GM06990 (cell line): ENCODE data around the gene MYO5B.

Experiments
- DNase-seq: peaks from one replicate; pipeline ENCODE4 v3.0.0-alpha.2; 2011; ENCODE audit not compliant: insufficient read length; ENCODE audit errors: extremely low read depth
- H3K27me3 ChIP-seq: replicated peaks from 2 replicates; pipeline ENCODE4 v1.6.0; 2011; ENCODE audit warnings: low read length; ENCODE audit not compliant: control insufficient read depth, insufficient read depth
- H3K36me3 ChIP-seq: 2 replicates; pipeline ENCODE4 v1.5.1; 2011; ENCODE audit warnings: low read length; ENCODE audit not compliant: control insufficient read depth, insufficient read depth
- H3K4me3 ChIP-seq: replicated peaks from 2 replicates; pipeline ENCODE4 v1.5.1; 2011; ENCODE audit warnings: low read depth, mild to moderate bottlenecking, control low read depth, low read length
- CTCF ChIP-seq: IDR thresholded peaks from 2 replicates; pipeline ENCODE4 v1.5.1; 2011; ENCODE audit warnings: low read length, control low read depth, mild to moderate bottlenecking, inconsistent platforms; ENCODE audit not compliant: insufficient read depth, poor library complexity, severe bottlenecking

Gene MYO5B

DNA sequence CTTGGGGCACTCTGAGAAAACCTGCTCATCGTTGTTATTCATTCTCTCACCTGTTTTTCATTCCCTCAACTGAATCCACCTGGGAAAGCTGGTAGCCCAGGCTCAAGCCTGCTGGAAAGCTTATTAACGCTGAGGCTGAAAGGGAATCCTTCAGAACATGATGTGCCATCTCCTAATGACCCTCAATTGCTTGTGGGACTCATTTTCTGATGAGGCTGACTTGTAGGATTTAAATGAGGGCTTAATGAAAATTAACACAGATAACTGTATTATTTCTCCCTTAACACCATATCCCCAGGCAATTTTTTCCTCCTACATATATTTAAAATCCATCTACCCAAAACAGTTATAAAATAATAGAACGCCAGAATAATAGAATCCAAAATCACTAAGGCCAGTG, 218.9 kb downstream of the MYO5B start:
- H3K27me3 ChIP-seq: peaks cover 2% of the 10 kb centered on the region
- DNase-seq: no peak
- no peak overlapping the region for H3K4me3 ChIP-seq
- no peak for TF ChIP-seq CTCF
- H3K36me3 ChIP-seq: no peaks in the 10 kb centered on the region

DNA sequence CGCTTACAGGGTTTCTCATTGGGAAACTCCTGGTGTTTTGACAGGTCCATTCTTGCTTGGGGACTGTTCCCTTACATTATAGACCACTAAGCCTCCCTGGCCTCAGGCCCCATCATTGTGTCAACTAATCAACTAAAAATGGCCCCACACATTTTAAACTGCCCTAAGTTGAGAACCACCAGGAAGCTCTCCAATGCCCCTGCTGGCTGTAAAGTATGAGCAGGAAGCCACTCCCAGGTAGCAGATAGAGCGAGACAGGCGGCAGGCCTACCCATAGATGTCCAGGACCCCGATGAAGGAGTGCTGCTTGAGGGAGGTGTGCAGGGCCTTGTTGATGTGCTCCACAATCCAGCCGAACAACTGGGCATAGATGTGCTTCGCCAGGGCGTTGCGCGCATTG, 220.9 kb downstream of the MYO5B start:
- DNase-seq: no peak
- peaks cover 3% of the 10 kb centered on the region for H3K27me3 ChIP-seq
- no peaks in the 10 kb centered on the region for H3K36me3 ChIP-seq
- H3K4me3 ChIP-seq: no peak overlapping the region
- no peak for TF ChIP-seq CTCF

- DNase-seq: no peak
- Histone ChIP-seq H3K36me3 (no peaks in the 10 kb centered on the region), H3K27me3 (peaks cover 3% of the 10 kb centered on the region), H3K4me3 (no peak overlapping the region)
- no peak for TF ChIP-seq CTCF
These were observed 221.4 kb downstream of the MYO5B start for GRCh38 chr18:49973592-49973991.

DNA sequence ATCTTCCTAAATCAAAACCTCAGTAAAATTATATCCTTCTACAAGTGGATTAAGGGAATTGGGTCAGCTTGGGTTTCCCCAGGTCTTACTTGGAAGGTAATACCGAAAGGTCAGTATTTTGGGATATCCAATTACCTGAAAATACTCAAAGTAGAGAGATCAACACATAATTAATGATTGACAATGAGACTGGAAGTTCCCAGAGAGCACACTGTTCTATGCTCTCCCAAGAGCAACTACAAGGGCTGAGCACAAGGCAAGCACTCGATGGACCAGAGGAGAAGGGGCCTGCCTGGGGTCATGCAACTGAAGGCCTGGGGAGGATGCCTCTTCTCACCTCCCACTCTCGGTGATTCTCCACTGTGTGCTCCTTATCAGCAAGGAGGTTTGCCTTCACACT, 222.4 kb downstream of the MYO5B start:
- Histone ChIP-seq H3K4me3 (no peak overlapping the region), H3K36me3 (no peaks in the 10 kb centered on the region), H3K27me3 (peaks cover 3% of the 10 kb centered on the region)
- TF ChIP-seq CTCF: no peak
- no peak for DNase-seq

GRCh38 chr18:49971462-49971861, 223.5 kb downstream of the MYO5B start:
- peaks cover 3% of the 10 kb centered on the region for H3K27me3 ChIP-seq
- TF ChIP-seq CTCF: no peak
- H3K4me3 ChIP-seq: no peak overlapping the region
- DNase-seq: no peak
- no peaks in the 10 kb centered on the region for H3K36me3 ChIP-seq

- H3K4me3 ChIP-seq: no peak overlapping the region
- H3K27me3 ChIP-seq: peaks cover 4% of the 10 kb centered on the region
- no peaks in the 10 kb centered on the region for H3K36me3 ChIP-seq
- no peak for TF ChIP-seq CTCF
- DNase-seq: no peak
These were observed 224.6 kb downstream of the MYO5B start for GRCh38 chr18:49970319-49970718.
